Measurements from ENCODE around the gene PCDH19.

The PCDH19 gene

GRCh38 chrX:100315566-100315965 is 94.5 kb downstream of the PCDH19 start:
- DNase-seq (ENCODE audit: low read depth in 2 of 2, low spot score in 1 of 2): no peak

GRCh38 chrX:100299559-100299958 is 110.5 kb downstream of the PCDH19 start:
- DNase-seq (ENCODE audit: low read depth in 2 of 2, low spot score in 1 of 2): no peak

DNA sequence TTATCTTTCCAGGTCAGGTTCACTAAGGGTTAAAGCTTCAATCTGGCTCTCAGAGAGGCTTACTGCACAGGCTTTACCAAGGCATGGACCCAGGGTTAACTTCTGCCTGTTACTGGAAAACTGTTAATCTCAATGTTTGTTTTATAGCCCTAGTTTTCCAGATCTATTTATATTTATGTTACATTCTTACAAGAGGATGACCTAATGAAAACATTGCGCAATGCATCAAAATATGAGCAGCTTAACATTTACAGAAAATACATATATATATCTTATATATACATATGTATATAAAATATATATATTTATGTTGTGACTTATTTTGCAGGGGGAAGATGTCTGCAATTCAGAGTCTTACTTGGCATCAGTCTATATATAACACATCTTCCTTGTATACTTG is 112.3 kb downstream of the PCDH19 start:
- DNase-seq (ENCODE audit: low read depth in 2 of 2, low spot score in 1 of 2): no peak

DNA sequence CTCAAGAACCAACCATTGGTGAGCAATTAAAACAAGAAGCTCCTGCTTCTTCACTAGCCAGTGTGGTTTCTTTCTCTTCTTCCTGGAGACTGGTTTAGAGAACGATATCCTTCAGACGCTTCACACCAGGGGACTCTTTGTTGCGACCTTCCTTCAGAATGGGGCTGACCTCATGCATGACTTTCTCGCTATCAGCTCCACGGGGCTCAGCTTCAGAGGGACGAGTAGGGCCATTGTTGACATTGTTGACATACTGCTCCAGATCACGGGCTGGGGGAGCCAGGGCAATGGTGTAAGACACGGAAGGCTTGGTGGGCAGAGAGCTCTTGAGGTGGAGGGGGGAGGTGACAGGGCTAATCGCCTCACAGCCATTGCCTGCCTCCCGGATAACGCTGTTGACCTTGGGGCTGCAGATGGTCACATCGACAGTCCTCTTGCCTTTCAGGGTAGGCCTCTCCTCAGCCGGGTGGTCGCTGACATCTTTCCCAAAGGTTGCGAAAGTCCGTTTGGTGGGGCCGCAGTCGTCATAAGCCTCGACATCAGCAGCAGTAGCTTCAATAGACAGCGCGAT is 113.8 kb downstream of the PCDH19 start:
- DNase-seq (ENCODE audit: low read depth in 2 of 2, low spot score in 1 of 2): no peak

DNA sequence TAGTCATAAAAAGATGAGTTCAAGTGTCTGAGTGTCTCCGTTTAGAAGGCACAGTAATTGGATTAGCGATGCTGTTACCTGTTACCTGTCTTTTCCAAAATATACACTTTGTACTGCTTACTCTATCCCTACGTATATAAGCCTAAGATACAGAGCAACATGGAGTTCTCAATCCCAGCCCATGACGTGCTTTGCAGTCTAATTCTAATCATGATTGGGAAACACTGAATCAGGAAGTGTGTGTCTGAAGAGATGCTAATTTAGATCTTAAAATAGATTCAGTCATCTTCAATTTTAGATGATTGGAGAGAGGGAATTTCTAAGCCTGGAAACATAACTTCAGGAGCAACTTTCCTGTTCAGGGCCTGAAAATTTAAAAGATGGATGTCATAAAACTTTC is 115.1 kb downstream of the PCDH19 start:
- DNase-seq (ENCODE audit: low read depth in 2 of 2, low spot score in 1 of 2): no peak

GRCh38 chrX:100289066-100289558 is 121.0 kb downstream of the PCDH19 start:
- no peak for DNase-seq (ENCODE audit: low read depth in 2 of 2, low spot score in 1 of 2)

- DNase-seq (ENCODE audit: low read depth in 2 of 2, low spot score in 1 of 2): no peak
Measured at GRCh38 chrX:100277231-100277630, 132.8 kb downstream of the PCDH19 start.

- DNase-seq (ENCODE audit: low read depth in 2 of 2, low spot score in 1 of 2): no peak
Measured at GRCh38 chrX:100274916-100275315, 135.2 kb downstream of the PCDH19 start.

DNA sequence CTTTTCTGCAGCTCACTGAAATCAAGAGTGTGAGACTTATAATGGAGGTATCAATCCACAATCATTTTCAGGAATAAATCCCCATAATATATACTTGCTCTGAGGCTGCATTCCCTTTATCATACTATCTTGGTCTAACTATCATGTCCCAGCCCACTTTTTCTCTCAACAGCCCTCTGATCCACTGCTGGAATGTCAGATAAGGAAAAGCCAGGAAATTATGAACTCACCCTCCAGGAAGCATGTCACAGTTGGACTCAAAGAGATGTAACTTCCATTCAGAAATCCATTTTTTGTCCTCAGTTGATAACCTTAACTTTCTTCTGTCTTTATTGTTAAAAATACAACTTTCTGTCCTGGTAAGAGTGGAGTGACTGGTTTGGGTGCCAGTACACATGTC is 144.9 kb downstream of the PCDH19 start:
- DNase-seq (ENCODE audit: low read depth in 2 of 2, low spot score in 1 of 2): no peak

DNA sequence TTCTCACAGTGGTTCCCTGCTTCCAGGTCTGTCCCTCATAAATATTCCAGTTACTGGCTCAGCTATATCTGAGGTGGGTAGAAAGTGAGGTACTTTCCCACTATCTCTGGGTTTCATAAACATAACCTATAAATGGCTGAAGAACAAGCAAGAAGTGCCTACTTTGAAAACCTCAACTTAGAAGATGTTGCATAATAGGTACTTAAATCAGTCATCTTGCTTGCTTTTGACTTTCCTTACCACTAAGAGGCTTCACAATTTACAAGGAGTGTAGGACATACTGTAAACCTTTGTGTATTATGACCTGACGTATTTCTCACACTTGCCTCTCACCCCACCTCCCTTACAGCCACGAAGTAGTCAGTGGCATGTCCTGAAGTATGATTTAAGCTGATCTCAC is 145.9 kb downstream of the PCDH19 start:
- DNase-seq (ENCODE audit: low read depth in 2 of 2, low spot score in 1 of 2): no peak

GRCh38 chrX:100263650-100264049 is 146.4 kb downstream of the PCDH19 start:
- DNase-seq (ENCODE audit: low read depth in 2 of 2, low spot score in 1 of 2): no peak

- no peak for DNase-seq (ENCODE audit: low read depth in 2 of 2, low spot score in 1 of 2)
Measured at GRCh38 chrX:100248885-100249493, 161.1 kb downstream of the PCDH19 start.

GRCh38 chrX:100247826-100248225 is 162.2 kb downstream of the PCDH19 start:
- DNase-seq (ENCODE audit: low read depth in 2 of 2, low spot score in 1 of 2): no peak

DNA sequence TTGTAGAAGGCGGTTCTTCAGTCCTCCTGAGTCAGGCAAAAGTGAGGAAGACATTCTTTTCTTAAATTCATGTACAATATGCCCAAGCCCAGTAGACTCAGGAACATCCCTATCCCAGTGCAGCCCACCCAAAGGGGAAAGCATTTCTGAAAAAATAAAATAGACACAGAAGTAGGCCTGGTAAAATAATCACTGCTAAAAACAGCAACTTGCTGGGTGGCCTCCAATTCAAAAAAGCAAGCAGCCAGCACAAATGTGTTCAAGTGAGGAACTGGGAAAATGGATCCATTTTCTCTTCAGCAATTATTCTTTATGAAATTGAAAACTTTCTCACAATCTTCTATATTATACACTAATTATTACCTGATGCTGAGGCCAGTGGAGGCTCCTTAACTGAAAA is 165.4 kb downstream of the PCDH19 start:
- no peak for DNase-seq (ENCODE audit: low read depth in 2 of 2, low spot score in 1 of 2)
